Aorta (tissue), 5 donors: ENCODE data around the gene SSBP4. TPM values are rescaled to one million over a fixed set of nuclear protein-coding genes. Genes with fewer than 3 reads are reported as not detected.
"Not testable (repeated sequence)": the region's sequence is repeated elsewhere in the genome, so short reads cannot be mapped to it uniquely, and the experiment has no call there.

ENCODE experiments used
- ATAC-seq: fragments of 200-7000 bp; cut with Tn5 transposase; one replicate; pipeline ENCODE4 v1.9.1; 2022; ENCODE audit warnings: moderate library complexity; ENCODE audit not compliant: low FRiP score
- DNase-seq, 2 donors: peaks; one replicate each; pipeline ENCODE4 v3.0.0-alpha.2; 2020
- H3K27ac ChIP-seq, 2 donors: one replicate each; pipeline ENCODE4 v1.5.1; 2013; ENCODE audit warnings: low read length in 2 of 2, mild to moderate bottlenecking in 2 of 2, moderate library complexity in 2 of 2, control low read depth in 1 of 2, inconsistent platforms in 1 of 2, low read depth in 1 of 2
- H3K27me3 ChIP-seq, 2 donors: one replicate each; pipeline ENCODE4 v1.6.1; 2013; ENCODE audit warnings: control low read depth in 1 of 2, low read length in 1 of 2, mild to moderate bottlenecking in 1 of 2, moderate library complexity in 1 of 2; ENCODE audit not compliant: insufficient read depth in 2 of 2, control insufficient read depth in 1 of 2
- H3K36me3 ChIP-seq, 2 donors: one replicate each; pipeline ENCODE4 v1.6.1; 2013; ENCODE audit warnings: control low read depth in 1 of 2, low read length in 1 of 2, mild to moderate bottlenecking in 1 of 2; ENCODE audit not compliant: insufficient read depth in 2 of 2, control insufficient read depth in 1 of 2
- H3K4me1 ChIP-seq, 2 donors: one replicate each; pipeline ENCODE4 v1.6.1; 2013; ENCODE audit warnings: low read length in 2 of 2, control low read depth in 1 of 2, mild to moderate bottlenecking in 1 of 2, moderate library complexity in 1 of 2; ENCODE audit not compliant: insufficient read depth in 2 of 2, control insufficient read depth in 1 of 2
- H3K4me3 ChIP-seq, 2 donors: one replicate each; pipeline ENCODE4 v1.5.1; 2013; ENCODE audit warnings: low read length in 2 of 2, control low read depth in 1 of 2, mild to moderate bottlenecking in 1 of 2
- H3K9me3 ChIP-seq: one replicate; pipeline ENCODE4 v1.6.1; 2013; ENCODE audit warnings: mild to moderate bottlenecking, low read length; ENCODE audit not compliant: control insufficient read depth
- WGBS, 2 donors: extraction: QIAGEN DNeasy Blood & Tissue Kit; methylation state at CpG; one replicate each; pipeline ENCODE4 v1.1.7; 2013; 5-methylcytosine and 5-hydroxymethylcytosine counted together
- intact Hi-C, 2 donors: fragments of 100-400 bp; cut with DNase I; formaldehyde crosslinking; loops; one replicate each; pipeline versions ENCODE4 v1.14.2 to v1.15.0; 2022
- long read RNA-seq, 2 donors: library from polyadenylated mRNA; unstranded; transcript quantifications; one replicate each; pipeline ENCODE4 v2.0.0, GENCODE V29; 2020 to 2021
- polyA plus RNA-seq, 2 donors: library from polyadenylated mRNA; stranded (reverse); fragments of 200-250 nt; gene quantifications; one replicate each; pipeline ENCODE4 v1.2.3, GENCODE V29; 2013
- total RNA-seq, 2 donors: library from RNA; stranded (reverse); fragmentation: NEBNext Ultra II Directional; extraction: Animal tissue kit (Norgen Biotek cat#: 25700); gene quantifications; one replicate each; pipeline ENCODE4 v1.2.1, GENCODE V29; 2021
- donor health status: healthy with polysubstance abuse.
- donor health status: Bipolar disorder and iron deficiency.
- donor health status: DM: no; HTN: no; CAD: no.
- donor health status: DM: no; HTN: no; CAD: no.
- donor health status: DM: yes; HTN: yes; CAD: no.

The SSBP4 gene
- total RNA-seq (10 to 100 TPM; 51.4 to 89.4 TPM), polyA plus RNA-seq (100 to 1,000 TPM in 1 of 2 donors, 10 to 100 TPM in 1; 40.6 to 150 TPM)
- long read RNA-seq, donor 1, partial matches to known transcripts, result 3 of 11 reads
- long read RNA-seq, donor 1, other reads (novel, unspliced or antisense), result 3 of 11 reads
- long read RNA-seq, donor 2, transcript SSBP4-202 (17 exons, 1,721 nt), result major isoform, 24 of 80 reads
- long read RNA-seq, donor 2, partial matches to known transcripts, result 13 of 80 reads
- long read RNA-seq, donor 2, other reads (novel, unspliced or antisense), result 41 of 80 reads

GRCh38 chr19:18419195-18419698 is at the start of gene SSBP4:
TSS of gene SSBP4 (plus strand) at chr19:18419398. CDS start at chr19:18419649, 251 bp downstream.
- 1 to 2% methylated on average over 20 to 80 of the region's 80 CpGs for WGBS, 2 donors
- Histone ChIP-seq H3K27me3 (no peaks in the 10 kb centered on the region), H3K9me3 (no peaks in the 10 kb centered on the region), H3K4me1 (no peaks in the 10 kb centered on the region), H3K27ac (peak within 1 kb of the TSS in 1 of 2 donors; percentile 46), H3K36me3 (no peaks in the 10 kb centered on the region), H3K4me3 (peak within 1 kb of the TSS; percentile 44 to 74)
- ATAC-seq (peak; percentile 36), DNase-seq (peak; percentile 85 to 90)
- intact Hi-C loops, result loop anchor here (10.0 kb wide), 2 partner anchors 164 to 214 kb away; partner anchors contain the start of gene RAB3A (in 1 of the 2)

GRCh38 chr19:18373407-18373891 is 45.7 kb upstream of the SSBP4 start:
- no peak overlapping the region for H3K27ac ChIP-seq
- no peaks in the 10 kb centered on the region for H3K36me3 ChIP-seq
- H3K27me3 ChIP-seq, result no peaks in the 10 kb centered on the region
- intact Hi-C loops, result no loop called here
- no peak overlapping the region for H3K4me3 ChIP-seq
- H3K9me3 ChIP-seq, result no peaks in the 10 kb centered on the region
- 71 to 74% methylated on average over 4 of the region's 4 CpGs for WGBS, 2 donors
- ATAC-seq (no peak), DNase-seq (no peak)
- H3K4me1 ChIP-seq, result no peaks in the 10 kb centered on the region

DNA sequence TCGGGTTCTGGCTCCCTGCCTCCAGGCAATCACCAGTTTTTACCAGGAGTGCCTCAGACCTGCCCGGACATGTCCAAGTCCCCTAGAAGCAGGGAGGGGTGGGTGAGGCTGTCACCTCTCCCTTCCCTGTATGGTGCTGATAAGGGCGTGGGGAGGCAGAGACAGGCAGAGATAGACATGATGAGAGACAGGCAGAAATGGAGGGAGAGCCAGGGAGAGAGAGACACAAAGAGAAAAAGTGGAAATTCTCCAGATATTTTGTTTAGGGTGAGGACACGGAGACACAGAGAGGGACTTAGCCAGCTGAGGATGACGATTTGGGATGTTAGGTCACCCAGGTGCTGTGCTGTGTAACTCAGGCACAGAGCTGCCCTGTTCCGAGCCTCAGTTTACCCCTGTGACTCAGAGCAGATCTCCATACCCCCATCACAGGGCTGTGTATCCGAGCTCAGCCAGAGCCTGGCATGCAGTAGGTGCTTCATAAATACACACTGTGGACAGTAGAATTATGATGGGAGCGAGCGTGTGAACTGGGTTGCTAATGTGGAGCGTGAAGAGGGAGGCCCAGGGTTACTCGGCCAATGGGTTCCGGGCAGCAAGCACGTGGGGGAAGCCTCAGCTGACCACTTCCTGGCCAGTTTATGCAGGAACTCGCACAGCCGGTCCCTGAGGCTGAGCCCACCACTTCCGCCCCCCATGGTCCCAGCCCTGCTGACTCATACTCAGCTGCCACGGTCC is 45.1 kb upstream of the SSBP4 start:
- H3K27ac ChIP-seq, result peak overlapping the region in 1 of 2 donors; percentile 46
- no peaks in the 10 kb centered on the region for H3K36me3 ChIP-seq
- peak; percentile 96 to 99 for DNase-seq
- peak; percentile 92 for ATAC-seq
- no peaks in the 10 kb centered on the region for H3K27me3 ChIP-seq
- no peaks in the 10 kb centered on the region for H3K4me1 ChIP-seq
- intact Hi-C loops, result loop anchor here in 1 of 2 donors (1.0 kb wide), 1 partner anchor 9 kb away; no protein-coding TSS in a partner anchor
- whole genome bisulfite sequencing, 2 donors, result 32 to 34% methylated on average over 16 to 17 of the region's 17 CpGs
- no peak overlapping the region for H3K4me3 ChIP-seq
- H3K9me3 ChIP-seq, result no peaks in the 10 kb centered on the region

DNA sequence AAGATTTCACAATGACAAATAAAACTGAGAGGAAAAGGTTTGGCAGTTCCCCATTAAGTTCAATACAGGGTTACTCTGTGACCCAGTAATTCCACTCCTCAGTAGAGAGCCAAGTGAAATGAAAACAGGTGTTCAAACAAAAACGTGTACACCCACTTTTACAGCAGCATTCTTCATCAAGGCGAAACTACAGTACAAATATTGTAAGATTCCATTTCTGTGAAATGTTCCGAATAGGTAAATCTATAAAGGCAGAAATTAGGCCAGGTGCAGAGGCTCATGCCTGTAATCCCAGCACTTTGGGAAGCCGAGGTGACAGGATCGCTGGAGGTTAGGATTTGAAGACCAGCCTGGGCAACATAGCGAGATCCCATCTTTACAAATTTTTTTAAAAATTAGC is 42.2 kb upstream of the SSBP4 start:
- intact Hi-C loops, result no loop called here
- H3K4me3 ChIP-seq, result no peak overlapping the region
- H3K36me3 ChIP-seq, result no peaks in the 10 kb centered on the region
- H3K4me1 ChIP-seq, result no peaks in the 10 kb centered on the region
- H3K27me3 ChIP-seq, result no peaks in the 10 kb centered on the region
- H3K9me3 ChIP-seq, result no peaks in the 10 kb centered on the region
- no peak overlapping the region for H3K27ac ChIP-seq
- ATAC-seq (no peak), DNase-seq (no peak)
- 84 to 85% methylated on average over 6 of the region's 6 CpGs for WGBS, 2 donors

GRCh38 chr19:18379803-18380747 is 39.1 kb upstream of the SSBP4 start:
- Histone ChIP-seq H3K36me3 (no peaks in the 10 kb centered on the region), H3K4me1 (no peaks in the 10 kb centered on the region), H3K27ac (no peak overlapping the region), H3K9me3 (no peaks in the 10 kb centered on the region), H3K27me3 (no peaks in the 10 kb centered on the region), H3K4me3 (no peak overlapping the region)
- peak; percentile 86 for ATAC-seq
- DNase-seq, result peak; percentile 93 to 94
- intact Hi-C loops, result no loop called here
- WGBS, 2 donors, result 46 to 48% methylated on average over 22 of the region's 22 CpGs

GRCh38 chr19:18380843-18381242 is 38.4 kb upstream of the SSBP4 start:
- intact Hi-C loops, result no loop called here
- Histone ChIP-seq H3K4me3 (no peak overlapping the region), H3K27ac (no peak overlapping the region), H3K27me3 (no peaks in the 10 kb centered on the region), H3K36me3 (no peaks in the 10 kb centered on the region), H3K4me1 (no peaks in the 10 kb centered on the region), H3K9me3 (no peaks in the 10 kb centered on the region)
- ATAC-seq (no peak), DNase-seq (no peak)
- 72 to 81% methylated on average over 3 of the region's 3 CpGs for WGBS, 2 donors

- H3K36me3 ChIP-seq, intact Hi-C loops, ATAC-seq, H3K9me3 ChIP-seq, H3K4me3 ChIP-seq, H3K27me3 ChIP-seq, H3K27ac ChIP-seq, DNase-seq, H3K4me1 ChIP-seq: not testable (repeated sequence)
- WGBS, 2 donors, result 88 to 92% methylated on average over 11 of the region's 11 CpGs
Observed at GRCh38 chr19:18383622-18384021, 35.6 kb upstream of the SSBP4 start.

DNA sequence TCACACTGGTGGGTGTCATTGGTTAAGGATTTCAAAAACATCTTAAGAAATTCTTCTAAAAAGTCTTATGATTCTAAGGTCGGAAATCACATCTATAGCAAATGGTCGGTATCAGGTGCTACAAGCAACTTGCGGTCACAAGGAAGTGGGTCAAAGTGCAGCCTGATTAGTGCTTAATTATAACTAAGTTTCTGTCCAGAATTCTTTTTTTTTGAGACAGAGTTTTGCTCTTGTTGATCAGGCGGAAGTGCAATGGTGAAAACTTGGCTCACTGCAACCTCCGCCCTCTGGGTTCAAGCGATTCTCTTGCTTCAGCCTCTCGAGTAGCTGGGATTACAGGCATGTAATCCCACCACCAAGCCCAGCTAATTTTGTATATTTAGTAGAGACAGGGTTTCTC is 34.4 kb upstream of the SSBP4 start:
- ATAC-seq (no peak), DNase-seq (no peak)
- H3K27ac ChIP-seq, result no peak overlapping the region
- intact Hi-C loops, result loop anchor here in 1 of 2 donors (5.0 kb wide), 1 partner anchor 32 kb away; no protein-coding TSS in a partner anchor
- no peaks in the 10 kb centered on the region for H3K36me3 ChIP-seq
- H3K9me3 ChIP-seq, result no peaks in the 10 kb centered on the region
- 89 to 93% methylated on average over 7 of the region's 7 CpGs for WGBS, 2 donors
- peaks cover 0 to 2% of the 10 kb centered on the region in 2 donors for H3K27me3 ChIP-seq
- no peak overlapping the region for H3K4me3 ChIP-seq
- H3K4me1 ChIP-seq, result no peaks in the 10 kb centered on the region
